GM12891 (cell line): ENCODE data around the gene HIF3A.
A peak's percentile ranks its signal among the peaks of the same experiment; 100 is the strongest.

Experiments used
- DNase-seq: peaks from one replicate; pipeline ENCODE4 v3.0.0; 2011; ENCODE audit warnings: low spot score; ENCODE audit not compliant: insufficient read length
- FAIRE-seq: peaks from 2 replicates; lab custom pipeline; 2011; peaks lifted over from hg19 to GRCh38; lab: Jason Lieb, UNC
- PAX5 ChIP-seq: IDR thresholded peaks from 2 replicates; pipeline ENCODE4 v1.6.1; 2011; ENCODE audit warnings: low read length, moderate library complexity, mild to moderate bottlenecking; ENCODE audit not compliant: insufficient read depth, severe bottlenecking
- POLR2A ChIP-seq: IDR thresholded peaks from 2 replicates; pipeline ENCODE4 v1.6.1; 2011; ENCODE audit warnings: low read depth, low read length, control low read depth
- POLR2AphosphoS5 ChIP-seq: IDR thresholded peaks from 2 replicates; pipeline ENCODE4 v1.6.1; 2011; ENCODE audit warnings: low read depth, low read length, control low read depth
- POU2F2 ChIP-seq: IDR thresholded peaks from 2 replicates; pipeline ENCODE4 v1.6.1; 2011; ENCODE audit warnings: low read depth, mild to moderate bottlenecking, control low read depth, low read length, moderate library complexity
- SPI1 ChIP-seq: IDR thresholded peaks from 2 replicates; pipeline ENCODE4 v1.6.1; 2011; ENCODE audit warnings: low read depth, low read length, control low read depth
- TAF1 ChIP-seq: IDR thresholded peaks from 2 replicates; pipeline ENCODE4 v1.6.1; 2011; ENCODE audit warnings: low read depth, low read length, control low read depth

Gene HIF3A

DNA sequence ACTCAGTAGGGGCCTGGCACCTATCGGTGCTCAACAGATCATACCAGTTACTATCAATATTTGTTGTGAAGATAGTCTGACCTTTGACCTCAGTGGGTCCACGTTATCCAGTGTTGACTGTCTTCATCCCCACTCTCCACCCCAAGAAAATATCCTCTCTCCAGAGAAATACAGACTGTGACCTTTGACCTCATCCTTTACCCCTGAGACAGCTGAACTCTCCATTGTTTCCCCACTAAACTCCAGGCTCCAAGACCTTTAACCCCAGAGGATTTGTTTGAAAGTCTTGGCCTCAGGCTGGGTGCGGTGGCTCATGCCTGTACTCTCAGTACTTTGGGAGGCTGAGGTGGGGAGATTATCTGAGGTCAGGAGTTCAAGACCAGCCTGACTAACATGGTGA is 27.4 kb downstream of the HIF3A start:
- DNase-seq (no peak), FAIRE-seq (no peak)
- TF ChIP-seq POLR2AphosphoS5 (no peak), TAF1 (no peak), SPI1 (no peak), PAX5 (no peak), POLR2A (no peak), POU2F2 (no peak)

- FAIRE-seq (no peak), DNase-seq (no peak)
- TF ChIP-seq TAF1 (no peak), SPI1 (no peak), PAX5 (no peak), POLR2AphosphoS5 (no peak), POU2F2 (no peak), POLR2A (no peak)
Measured at GRCh38 chr19:46326608-46327007, 29.8 kb downstream of the HIF3A start.

- no peak for DNase-seq
- FAIRE-seq = no peak
- no peak for TF ChIP-seq POU2F2
- TF ChIP-seq PAX5 = no peak
- no peak for TF ChIP-seq POLR2AphosphoS5
- TF ChIP-seq SPI1 = no peak
- no peak for TF ChIP-seq TAF1
Measured at GRCh38 chr19:46328079-46328478, 31.2 kb downstream of the HIF3A start.

- FAIRE-seq = no peak
- TF ChIP-seq POLR2AphosphoS5 (no peak), TAF1 (no peak), POU2F2 (no peak), SPI1 (no peak), PAX5 (no peak), POLR2A (no peak)
Measured at GRCh38 chr19:46330319-46330918, 33.6 kb downstream of the HIF3A start.

DNA sequence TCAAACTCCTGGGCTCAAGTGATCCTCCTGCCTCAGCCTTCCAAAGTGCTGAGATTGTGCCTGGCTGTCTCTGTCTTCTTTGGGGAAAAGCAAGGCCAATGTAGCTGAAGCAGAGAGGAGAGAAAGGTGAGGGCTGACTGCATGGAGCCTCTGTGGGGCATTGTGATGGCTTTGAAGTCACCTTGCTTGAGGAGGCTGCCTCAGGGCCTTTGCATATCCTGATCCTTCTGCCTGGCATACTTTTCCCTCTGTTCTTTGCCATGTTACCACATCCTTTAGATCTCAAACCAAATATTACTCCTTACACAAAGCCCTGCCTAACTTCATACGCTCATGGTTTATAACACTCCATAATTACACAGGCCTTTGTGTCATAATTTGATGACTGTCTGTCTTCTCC is 40.6 kb downstream of the HIF3A start:
- no peak for FAIRE-seq
- no peak for DNase-seq

More at GRCh38 chr19:46330319-46330918, 33.6 kb downstream of the HIF3A start:
- DNase-seq = no peak

DNA sequence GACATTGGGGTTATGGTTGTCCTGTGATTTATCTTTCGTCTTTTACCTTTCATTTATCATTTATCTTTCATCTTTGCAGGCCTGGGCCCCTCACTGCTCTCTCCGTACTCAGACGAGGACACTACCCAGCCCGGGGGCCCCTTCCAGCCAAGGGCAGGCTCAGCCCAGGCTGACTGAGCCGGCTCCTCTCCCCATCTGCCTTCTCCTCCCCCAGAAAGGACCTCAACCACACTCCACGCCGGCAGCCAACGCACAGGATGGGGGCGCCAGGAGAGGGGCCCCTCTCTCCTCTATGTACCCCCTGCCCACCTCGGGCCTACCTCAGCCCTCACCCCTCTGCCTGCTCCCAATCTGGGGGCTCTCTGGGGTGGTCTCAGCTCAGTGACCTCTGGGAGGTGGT is 42.6 kb downstream of the HIF3A start:
- TF ChIP-seq TAF1 (no peak), POLR2AphosphoS5 (no peak), PAX5 (no peak), POLR2A (no peak), POU2F2 (no peak), SPI1 (no peak)
- DNase-seq (no peak), FAIRE-seq (no peak)

More for the DNA sequence above, 40.6 kb downstream of the HIF3A start:
- TF ChIP-seq TAF1 = no peak

DNA sequence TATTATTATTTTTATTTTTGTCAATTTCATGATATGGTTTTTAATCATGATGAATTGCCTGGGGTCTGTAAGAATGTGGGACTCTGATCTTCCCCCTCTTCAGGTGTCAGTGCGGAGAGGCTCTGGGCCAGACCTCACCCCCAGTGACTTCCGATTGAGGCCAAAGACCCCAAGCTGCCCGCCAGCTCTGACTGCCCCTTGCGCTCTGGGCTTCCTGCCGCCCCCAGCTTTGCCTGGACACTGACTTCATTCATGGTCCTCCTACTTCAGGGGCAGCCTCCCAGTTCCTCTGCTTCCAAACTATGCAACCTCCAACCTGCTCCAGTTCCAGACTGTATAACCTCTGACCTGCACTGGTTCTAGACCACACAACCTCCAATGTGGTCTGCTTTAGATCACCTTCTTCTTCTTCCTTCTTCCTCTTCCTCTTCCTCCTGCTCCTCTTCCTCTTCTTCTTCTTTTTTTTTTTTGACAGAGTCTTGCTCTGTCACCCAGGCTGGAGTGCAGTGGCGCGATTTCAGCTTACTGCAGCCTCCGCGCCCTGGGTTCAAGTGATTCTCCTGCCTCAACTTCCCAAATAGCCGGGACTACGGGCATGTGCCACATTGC is 43.3 kb downstream of the HIF3A start:
- FAIRE-seq = no peak
- TF ChIP-seq TAF1 = no peak
- no peak for TF ChIP-seq SPI1
- no peak for TF ChIP-seq POU2F2
- no peak for TF ChIP-seq POLR2A
- no peak for TF ChIP-seq POLR2AphosphoS5
- no peak for TF ChIP-seq PAX5
- DNase-seq = no peak

GRCh38 chr19:46341937-46342336 is 45.1 kb downstream of the HIF3A start:
- DNase-seq = no peak
- no peak for TF ChIP-seq SPI1
- no peak for TF ChIP-seq TAF1
- no peak for TF ChIP-seq POLR2AphosphoS5
- TF ChIP-seq PAX5 = no peak
- TF ChIP-seq POU2F2 = no peak
- TF ChIP-seq POLR2A = no peak
- FAIRE-seq = no peak

DNA sequence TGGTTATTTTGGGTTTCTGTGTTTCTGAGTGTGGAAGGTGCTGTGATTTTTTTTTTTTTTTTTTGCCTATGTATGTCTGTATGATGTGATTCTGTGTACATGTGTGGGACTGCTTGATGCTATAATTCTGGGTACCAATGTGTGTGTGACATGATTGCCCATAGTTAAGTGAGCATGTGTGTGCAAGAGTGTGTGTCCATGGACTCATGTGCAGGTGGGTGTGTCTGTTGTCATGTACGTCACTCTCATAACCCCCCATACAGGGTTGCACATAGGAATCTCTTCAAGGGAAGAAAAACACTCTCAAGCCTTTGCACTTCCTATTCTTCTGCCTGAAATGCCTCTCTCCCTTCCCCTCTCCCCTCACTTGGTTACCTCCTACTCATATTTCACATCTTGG is 47.5 kb downstream of the HIF3A start:
- FAIRE-seq (no peak), DNase-seq (no peak)
- TF ChIP-seq PAX5 (no peak), POLR2A (no peak), POU2F2 (no peak), SPI1 (no peak), POLR2AphosphoS5 (no peak), TAF1 (no peak)

GRCh38 chr19:46345157-46345556 is 48.3 kb downstream of the HIF3A start:
- TF ChIP-seq POU2F2 (no peak), TAF1 (no peak), POLR2A (no peak), POLR2AphosphoS5 (no peak), PAX5 (no peak), SPI1 (no peak)
- FAIRE-seq (no peak), DNase-seq (no peak)

- peak; percentile 97 for DNase-seq
- peak; percentile 98 for FAIRE-seq
Measured at GRCh38 chr19:46346821-46347571, 50.2 kb downstream of the HIF3A start, which contains the start of gene PPP5C. PPP5C (plus strand) TSS chr19:46347087; CDS start chr19:46347097, 10 bp downstream.

More at GRCh38 chr19:46346821-46347571, 50.2 kb downstream of the HIF3A start, which contains the start of gene PPP5C:
- TF ChIP-seq POLR2A (peak; percentile 64), TAF1 (peak; percentile 73), POLR2AphosphoS5 (0 out of 2 replicates have a peak, but pooled peaks have one; percentile 28), POU2F2 (peak; percentile 55; the same call in 1 of the 2 replicates), SPI1 (no peak), PAX5 (no peak)
